Measurements from ENCODE around the gene GMPR2.

GRCh38 chr14:24226473-24226872, 6.3 kb upstream of the GMPR2 start:
- TF ChIP-seq POLR2A (IDR thresholded peaks at IDR 0.05; ENCODE audit: low read depth, low read length) (no peak), MAFK (IDR thresholded peaks at IDR 0.05; ENCODE audit: low read depth, low read length) (peak; percentile 95), CTCF (conservative IDR thresholded peaks at IDR 0.05; ENCODE audit: low read depth, low read length) (no peak), FOS (IDR thresholded peaks at IDR 0.05; ENCODE audit: low read depth, low read length) (no peak), RFX5 (IDR thresholded peaks at IDR 0.05; ENCODE audit: low read depth, low read length) (no peak), CEBPB (IDR thresholded peaks at IDR 0.05; ENCODE audit: low read depth, low read length) (no peak)

All from IMR-90 (cell line).